Progenitor cell of endocrine pancreas (in vitro differentiated cells): ENCODE data around the gene ENTPD6. TPM values are rescaled to one million over a fixed set of nuclear protein-coding genes. Genes with fewer than 3 reads are reported as not detected.

ENCODE experiments used
- DNase-seq: peaks from one replicate; pipeline ENCODE4 v3.0.0; 2021; ENCODE audit warnings: low spot score; ENCODE audit not compliant: unreplicated experiment
- H3K27ac Mint-ChIP-seq: 2 replicates; pipeline ENCODE4 v1.8.0; 2021; ENCODE audit warnings: mild to moderate bottlenecking, moderate library complexity, mixed read lengths
- H3K27me3 Mint-ChIP-seq: 2 replicates; pipeline ENCODE4 v1.8.0; 2021; ENCODE audit warnings: mixed read lengths
- H3K36me3 Mint-ChIP-seq: 2 replicates; pipeline ENCODE4 v1.8.0; 2022; ENCODE audit warnings: mixed read lengths; ENCODE audit not compliant: insufficient read depth
- H3K4me1 Mint-ChIP-seq: 2 replicates; pipeline ENCODE4 v1.8.0; 2021; ENCODE audit warnings: low read depth, mixed read lengths
- H3K4me3 Mint-ChIP-seq: 2 replicates; pipeline ENCODE4 v1.8.0; 2021; ENCODE audit warnings: low read depth, mild to moderate bottlenecking, moderate library complexity, mixed read lengths
- H3K9me3 Mint-ChIP-seq: 2 replicates; pipeline ENCODE4 v1.8.0; 2021; ENCODE audit warnings: low read depth, mixed read lengths
- CTCF ChIP-seq: fragments of 200-600 bp; sonication (generic); IDR thresholded peaks from one replicate; pipeline ENCODE4 v1.5.0; 2021; ENCODE audit warnings: antibody characterized with exemption, mild to moderate bottlenecking; ENCODE audit not compliant: unreplicated experiment
- total RNA-seq: library from RNA; stranded (reverse); gene quantifications from 2 replicates; pipeline ENCODE4 v1.2.1, GENCODE V29; 2021

Gene ENTPD6
- total RNA-seq, 1 donor from 2014 or later = 85.1 TPM

GRCh38 chr20:25205277-25206062, 10.0 kb downstream of the ENTPD6 start:
- no peak overlapping the region for H3K27ac Mint-ChIP-seq

GRCh38 chr20:25206063-25206403, 10.5 kb downstream of the ENTPD6 start:
- Mint-ChIP-seq H3K27me3 (no peaks in the 10 kb centered on the region), H3K27ac (no peak overlapping the region), H3K4me3 (no peak overlapping the region), H3K36me3 (peaks cover 3% of the 10 kb centered on the region), H3K9me3 (no peaks in the 10 kb centered on the region), H3K4me1 (peaks cover 5% of the 10 kb centered on the region)
- no peak for TF ChIP-seq CTCF
- DNase-seq = no peak

More at GRCh38 chr20:25205277-25206062, 10.0 kb downstream of the ENTPD6 start:
- Mint-ChIP-seq H3K9me3 (no peaks in the 10 kb centered on the region), H3K4me3 (no peak overlapping the region), H3K4me1 (peaks cover 10% of the 10 kb centered on the region), H3K36me3 (peaks cover 3% of the 10 kb centered on the region), H3K27me3 (no peaks in the 10 kb centered on the region)
- no peak for DNase-seq
- TF ChIP-seq CTCF = no peak

- Mint-ChIP-seq H3K4me3 (no peak overlapping the region), H3K36me3 (peaks cover 5% of the 10 kb centered on the region), H3K4me1 (peaks cover 2% of the 10 kb centered on the region), H3K9me3 (no peaks in the 10 kb centered on the region), H3K27me3 (no peaks in the 10 kb centered on the region), H3K27ac (no peak overlapping the region)
- TF ChIP-seq CTCF = no peak
- DNase-seq = no peak
These were observed 11.0 kb downstream of the ENTPD6 start for GRCh38 chr20:25206548-25206947.

- DNase-seq = no peak
- H3K4me1 Mint-ChIP-seq = peaks cover 2% of the 10 kb centered on the region
- TF ChIP-seq CTCF = no peak
- no peaks in the 10 kb centered on the region for H3K9me3 Mint-ChIP-seq
- peaks cover 6% of the 10 kb centered on the region for H3K36me3 Mint-ChIP-seq
- H3K27me3 Mint-ChIP-seq = no peaks in the 10 kb centered on the region
- H3K27ac Mint-ChIP-seq = peak overlapping the region; percentile 58
- no peak overlapping the region for H3K4me3 Mint-ChIP-seq
These were observed 11.8 kb downstream of the ENTPD6 start for GRCh38 chr20:25207149-25207959.

- no peak for DNase-seq
- Mint-ChIP-seq H3K4me3 (no peak overlapping the region), H3K27me3 (no peaks in the 10 kb centered on the region), H3K4me1 (peaks cover 2% of the 10 kb centered on the region), H3K27ac (no peak overlapping the region), H3K9me3 (no peaks in the 10 kb centered on the region), H3K36me3 (peaks cover 6% of the 10 kb centered on the region)
- no peak for TF ChIP-seq CTCF
These were observed 12.5 kb downstream of the ENTPD6 start for GRCh38 chr20:25207960-25208534.
